Parathyroid adenoma (tissue), 2 donors: ENCODE data around the gene EAF1.

ENCODE experiments used
- H2AFZ ChIP-seq: fragments of 300-600 bp; sonication (generic); one replicate; pipeline ENCODE4 v1.7.0; 2017; ENCODE audit warnings: antibody characterized with exemption, mild to moderate bottlenecking
- H3K27ac ChIP-seq: fragments of 300-600 bp; sonication (generic); one replicate; pipeline ENCODE4 v1.7.0; 2017
- H3K27me3 ChIP-seq: fragments of 300-600 bp; sonication (generic); one replicate; pipeline ENCODE4 v1.7.0; 2017; ENCODE audit warnings: low read length; ENCODE audit not compliant: control insufficient read depth, insufficient read depth
- H3K36me3 ChIP-seq: fragments of 300-600 bp; sonication (generic); one replicate; pipeline ENCODE4 v1.7.0; 2017; ENCODE audit warnings: low read length; ENCODE audit not compliant: control insufficient read depth, insufficient read depth
- H3K4me1 ChIP-seq: fragments of 300-600 bp; sonication (generic); one replicate; pipeline ENCODE4 v1.7.0; 2017; ENCODE audit warnings: control low read depth
- H3K4me2 ChIP-seq: fragments of 300-600 bp; sonication (generic); one replicate; pipeline ENCODE4 v1.7.0; 2017; ENCODE audit warnings: low read length
- H3K4me3 ChIP-seq: fragments of 300-600 bp; sonication (generic); one replicate; pipeline ENCODE4 v1.7.0; 2017; ENCODE audit warnings: low read depth, low read length
- H3K79me2 ChIP-seq: fragments of 300-600 bp; sonication (generic); one replicate; pipeline ENCODE4 v1.7.0; 2017; ENCODE audit warnings: control low read depth
- H3K9ac ChIP-seq: fragments of 300-600 bp; sonication (generic); one replicate; pipeline ENCODE4 v1.7.0; 2017; ENCODE audit warnings: mild to moderate bottlenecking
- H3K9me3 ChIP-seq: fragments of 300-600 bp; sonication (generic); one replicate; pipeline ENCODE4 v1.7.0; 2017; ENCODE audit warnings: low read length; ENCODE audit not compliant: control insufficient read depth
- TF ChIP-seq, protein P1 (sequence below): fragments of 300-600 bp; sonication (generic); IDR thresholded peaks from one replicate; pipeline ENCODE4 v1.7.0; 2017; ENCODE audit warnings: antibody characterized with exemption, mild to moderate bottlenecking
- donor health status: primary hyperparathyroidism.

EAF1 gene

GRCh38 chr3:15490158-15490557 is 62.8 kb downstream of the EAF1 start:
- H3K27ac ChIP-seq, result no peak overlapping the region
- H3K9me3 ChIP-seq, result no peaks in the 10 kb centered on the region
- no peaks in the 10 kb centered on the region for H3K4me1 ChIP-seq
- TF ChIP-seq, protein P1, sequence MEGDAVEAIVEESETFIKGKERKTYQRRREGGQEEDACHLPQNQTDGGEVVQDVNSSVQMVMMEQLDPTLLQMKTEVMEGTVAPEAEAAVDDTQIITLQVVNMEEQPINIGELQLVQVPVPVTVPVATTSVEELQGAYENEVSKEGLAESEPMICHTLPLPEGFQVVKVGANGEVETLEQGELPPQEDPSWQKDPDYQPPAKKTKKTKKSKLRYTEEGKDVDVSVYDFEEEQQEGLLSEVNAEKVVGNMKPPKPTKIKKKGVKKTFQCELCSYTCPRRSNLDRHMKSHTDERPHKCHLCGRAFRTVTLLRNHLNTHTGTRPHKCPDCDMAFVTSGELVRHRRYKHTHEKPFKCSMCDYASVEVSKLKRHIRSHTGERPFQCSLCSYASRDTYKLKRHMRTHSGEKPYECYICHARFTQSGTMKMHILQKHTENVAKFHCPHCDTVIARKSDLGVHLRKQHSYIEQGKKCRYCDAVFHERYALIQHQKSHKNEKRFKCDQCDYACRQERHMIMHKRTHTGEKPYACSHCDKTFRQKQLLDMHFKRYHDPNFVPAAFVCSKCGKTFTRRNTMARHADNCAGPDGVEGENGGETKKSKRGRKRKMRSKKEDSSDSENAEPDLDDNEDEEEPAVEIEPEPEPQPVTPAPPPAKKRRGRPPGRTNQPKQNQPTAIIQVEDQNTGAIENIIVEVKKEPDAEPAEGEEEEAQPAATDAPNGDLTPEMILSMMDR, result no peak
- H3K79me2 ChIP-seq, result no peaks in the 10 kb centered on the region
- H3K9ac ChIP-seq, result no peak overlapping the region
- H3K4me2 ChIP-seq, result no peak overlapping the region
- H3K27me3 ChIP-seq, result no peaks in the 10 kb centered on the region
- no peak overlapping the region for H2AFZ ChIP-seq
- H3K36me3 ChIP-seq, result no peaks in the 10 kb centered on the region
- no peak overlapping the region for H3K4me3 ChIP-seq

GRCh38 chr3:15491143-15491542 is 63.7 kb downstream of the EAF1 start:
- Histone ChIP-seq H3K4me3 (no peak overlapping the region), H3K4me2 (no peak overlapping the region), H2AFZ (no peak overlapping the region), H3K9ac (no peak overlapping the region), H3K27ac (no peak overlapping the region), H3K79me2 (no peaks in the 10 kb centered on the region), H3K36me3 (no peaks in the 10 kb centered on the region), H3K27me3 (no peaks in the 10 kb centered on the region), H3K4me1 (no peaks in the 10 kb centered on the region), H3K9me3 (no peaks in the 10 kb centered on the region)
- TF ChIP-seq, protein P1, result no peak
